ENCODE data around the gene FGF10.
A peak's percentile ranks its signal among the peaks of the same experiment; 100 is the strongest.

FGF10 gene

GRCh38 chr5:44387406-44387805 lies 1.8 kb downstream of the FGF10 start:
- Histone ChIP-seq H3K9me3 (ENCODE audit: control insufficient read depth, insufficient read depth, low read depth, low read length) (no peaks in the 10 kb centered on the region), H3K27ac (ENCODE audit: low read depth, low read length) (no peak overlapping the region), H3K27me3 (ENCODE audit: control insufficient read depth, insufficient read depth, low read length) (peaks cover 41% of the 10 kb centered on the region), H3K4me1 (ENCODE audit: control insufficient read depth, insufficient read depth, low read length) (peaks cover 20% of the 10 kb centered on the region), H3K36me3 (ENCODE audit: control insufficient read depth, insufficient read depth, low read length) (no peaks in the 10 kb centered on the region), H3K9ac (ENCODE audit: low read length) (no peak overlapping the region), H3K4me3 (ENCODE audit: low read depth, low read length) (peak overlapping the region; percentile 63)

GRCh38 chr5:44385291-44385900 lies 3.8 kb downstream of the FGF10 start:
- no peaks in the 10 kb centered on the region for H3K9me3 ChIP-seq (ENCODE audit: control insufficient read depth, insufficient read depth, low read depth, low read length)
- peaks cover 15% of the 10 kb centered on the region for H3K4me1 ChIP-seq (ENCODE audit: control insufficient read depth, insufficient read depth, low read length)
- H3K9ac ChIP-seq (ENCODE audit: low read length) = no peak overlapping the region
- H3K27me3 ChIP-seq (ENCODE audit: control insufficient read depth, insufficient read depth, low read length) = peaks cover 35% of the 10 kb centered on the region
- no peak overlapping the region for H3K27ac ChIP-seq (ENCODE audit: low read depth, low read length)
- no peaks in the 10 kb centered on the region for H3K36me3 ChIP-seq (ENCODE audit: control insufficient read depth, insufficient read depth, low read length)
- H3K4me3 ChIP-seq (ENCODE audit: low read depth, low read length) = peak overlapping the region; percentile 16; the same call in 1 of the 2 replicates

- H3K36me3 ChIP-seq (ENCODE audit: control insufficient read depth, insufficient read depth, low read length) = no peaks in the 10 kb centered on the region
Observed at GRCh38 chr5:44384816-44385215, 4.4 kb downstream of the FGF10 start.

GRCh38 chr5:44382894-44383293 lies 6.3 kb downstream of the FGF10 start:
- H3K4me1 ChIP-seq (ENCODE audit: control insufficient read depth, insufficient read depth, low read length) = peaks cover 9% of the 10 kb centered on the region
- no peak overlapping the region for H3K9ac ChIP-seq (ENCODE audit: low read length)
- peaks cover 12% of the 10 kb centered on the region for H3K27me3 ChIP-seq (ENCODE audit: control insufficient read depth, insufficient read depth, low read length)
- H3K36me3 ChIP-seq (ENCODE audit: control insufficient read depth, insufficient read depth, low read length) = no peaks in the 10 kb centered on the region
- H3K9me3 ChIP-seq (ENCODE audit: control insufficient read depth, insufficient read depth, low read depth, low read length) = no peaks in the 10 kb centered on the region
- H3K27ac ChIP-seq (ENCODE audit: low read depth, low read length) = no peak overlapping the region
- no peak overlapping the region for H3K4me3 ChIP-seq (ENCODE audit: low read depth, low read length)

More at GRCh38 chr5:44384816-44385215, 4.4 kb downstream of the FGF10 start:
- Histone ChIP-seq H3K9ac (ENCODE audit: low read length) (no peak overlapping the region), H3K27ac (ENCODE audit: low read depth, low read length) (no peak overlapping the region), H3K4me3 (ENCODE audit: low read depth, low read length) (no peak overlapping the region), H3K27me3 (ENCODE audit: control insufficient read depth, insufficient read depth, low read length) (peaks cover 29% of the 10 kb centered on the region), H3K9me3 (ENCODE audit: control insufficient read depth, insufficient read depth, low read depth, low read length) (no peaks in the 10 kb centered on the region), H3K4me1 (ENCODE audit: control insufficient read depth, insufficient read depth, low read length) (peaks cover 9% of the 10 kb centered on the region)

GRCh38 chr5:44377057-44377456 lies 12.2 kb downstream of the FGF10 start:
- Histone ChIP-seq H3K9ac (ENCODE audit: low read length) (no peak overlapping the region), H3K27ac (ENCODE audit: low read depth, low read length) (no peak overlapping the region), H3K27me3 (ENCODE audit: control insufficient read depth, insufficient read depth, low read length) (no peaks in the 10 kb centered on the region), H3K9me3 (ENCODE audit: control insufficient read depth, insufficient read depth, low read depth, low read length) (peaks cover 5% of the 10 kb centered on the region; the same call in 1 of the 2 replicates), H3K4me1 (ENCODE audit: control insufficient read depth, insufficient read depth, low read length) (no peaks in the 10 kb centered on the region; the same call in 1 of the 2 replicates), H3K4me3 (ENCODE audit: low read depth, low read length) (no peak overlapping the region), H3K36me3 (ENCODE audit: control insufficient read depth, insufficient read depth, low read length) (no peaks in the 10 kb centered on the region; the same call in 1 of the 2 replicates)

GRCh38 chr5:44372028-44372427 lies 17.2 kb downstream of the FGF10 start:
- Histone ChIP-seq H3K27ac (ENCODE audit: low read depth, low read length) (no peak overlapping the region), H3K4me1 (ENCODE audit: control insufficient read depth, insufficient read depth, low read length) (no peaks in the 10 kb centered on the region), H3K36me3 (ENCODE audit: control insufficient read depth, insufficient read depth, low read length) (no peaks in the 10 kb centered on the region; the same call in 1 of the 2 replicates), H3K9me3 (ENCODE audit: control insufficient read depth, insufficient read depth, low read depth, low read length) (peaks cover 5% of the 10 kb centered on the region; the same call in 1 of the 2 replicates), H3K9ac (ENCODE audit: low read length) (no peak overlapping the region), H3K27me3 (ENCODE audit: control insufficient read depth, insufficient read depth, low read length) (no peaks in the 10 kb centered on the region), H3K4me3 (ENCODE audit: low read depth, low read length) (no peak overlapping the region)

GRCh38 chr5:44367203-44367602 lies 22.0 kb downstream of the FGF10 start:
- Histone ChIP-seq H3K27me3 (ENCODE audit: control insufficient read depth, insufficient read depth, low read length) (no peaks in the 10 kb centered on the region), H3K4me1 (ENCODE audit: control insufficient read depth, insufficient read depth, low read length) (no peaks in the 10 kb centered on the region), H3K4me3 (ENCODE audit: low read depth, low read length) (no peak overlapping the region), H3K9me3 (ENCODE audit: control insufficient read depth, insufficient read depth, low read depth, low read length) (no peaks in the 10 kb centered on the region), H3K9ac (ENCODE audit: low read length) (no peak overlapping the region), H3K36me3 (ENCODE audit: control insufficient read depth, insufficient read depth, low read length) (no peaks in the 10 kb centered on the region), H3K27ac (ENCODE audit: low read depth, low read length) (no peak overlapping the region)

GRCh38 chr5:44365345-44365744 lies 23.9 kb downstream of the FGF10 start:
- Histone ChIP-seq H3K9me3 (ENCODE audit: control insufficient read depth, insufficient read depth, low read depth, low read length) (no peaks in the 10 kb centered on the region), H3K27ac (ENCODE audit: low read depth, low read length) (no peak overlapping the region), H3K9ac (ENCODE audit: low read length) (no peak overlapping the region), H3K4me1 (ENCODE audit: control insufficient read depth, insufficient read depth, low read length) (no peaks in the 10 kb centered on the region), H3K36me3 (ENCODE audit: control insufficient read depth, insufficient read depth, low read length) (no peaks in the 10 kb centered on the region), H3K27me3 (ENCODE audit: control insufficient read depth, insufficient read depth, low read length) (no peaks in the 10 kb centered on the region), H3K4me3 (ENCODE audit: low read depth, low read length) (no peak overlapping the region)

GRCh38 chr5:44364097-44364496 lies 25.1 kb downstream of the FGF10 start:
- no peaks in the 10 kb centered on the region for H3K36me3 ChIP-seq (ENCODE audit: control insufficient read depth, insufficient read depth, low read length)
- H3K4me3 ChIP-seq (ENCODE audit: low read depth, low read length) = no peak overlapping the region
- no peaks in the 10 kb centered on the region for H3K27me3 ChIP-seq (ENCODE audit: control insufficient read depth, insufficient read depth, low read length)
- H3K9me3 ChIP-seq (ENCODE audit: control insufficient read depth, insufficient read depth, low read depth, low read length) = no peaks in the 10 kb centered on the region
- H3K9ac ChIP-seq (ENCODE audit: low read length) = no peak overlapping the region
- no peaks in the 10 kb centered on the region for H3K4me1 ChIP-seq (ENCODE audit: control insufficient read depth, insufficient read depth, low read length)
- no peak overlapping the region for H3K27ac ChIP-seq (ENCODE audit: low read depth, low read length)

GRCh38 chr5:44361342-44362001 lies 27.7 kb downstream of the FGF10 start:
- no peaks in the 10 kb centered on the region for H3K27me3 ChIP-seq (ENCODE audit: control insufficient read depth, insufficient read depth, low read length)
- no peak overlapping the region for H3K9ac ChIP-seq (ENCODE audit: low read length)
- no peak overlapping the region for H3K4me3 ChIP-seq (ENCODE audit: low read depth, low read length)
- no peaks in the 10 kb centered on the region for H3K36me3 ChIP-seq (ENCODE audit: control insufficient read depth, insufficient read depth, low read length)
- H3K4me1 ChIP-seq (ENCODE audit: control insufficient read depth, insufficient read depth, low read length) = no peaks in the 10 kb centered on the region
- no peak overlapping the region for H3K27ac ChIP-seq (ENCODE audit: low read depth, low read length)
- H3K9me3 ChIP-seq (ENCODE audit: control insufficient read depth, insufficient read depth, low read depth, low read length) = no peaks in the 10 kb centered on the region

- H3K4me3 ChIP-seq (ENCODE audit: low read depth, low read length) = no peak overlapping the region
- no peak overlapping the region for H3K9ac ChIP-seq (ENCODE audit: low read length)
- no peaks in the 10 kb centered on the region for H3K9me3 ChIP-seq (ENCODE audit: control insufficient read depth, insufficient read depth, low read depth, low read length)
- no peak overlapping the region for H3K27ac ChIP-seq (ENCODE audit: low read depth, low read length)
- H3K4me1 ChIP-seq (ENCODE audit: control insufficient read depth, insufficient read depth, low read length) = no peaks in the 10 kb centered on the region
- no peaks in the 10 kb centered on the region for H3K36me3 ChIP-seq (ENCODE audit: control insufficient read depth, insufficient read depth, low read length)
- H3K27me3 ChIP-seq (ENCODE audit: control insufficient read depth, insufficient read depth, low read length) = no peaks in the 10 kb centered on the region
Observed at GRCh38 chr5:44360919-44361318, 28.3 kb downstream of the FGF10 start.

All from HUES6 (cell line).